WI38 (cell line): ENCODE results near the gene CSTPP1.

Experiments used
- H3K4me3 ChIP-seq: 2 replicates; pipeline ENCODE4 v1.5.1; 2011; ENCODE audit warnings: low read depth, mild to moderate bottlenecking, control low read depth, low read length
- TF ChIP-seq, protein P1 (sequence below): IDR thresholded peaks from 2 replicates; pipeline ENCODE4 v1.5.1; 2012; ENCODE audit warnings: low read depth, mild to moderate bottlenecking, control low read depth, low read length

The CSTPP1 gene

GRCh38 chr11:46892838-46893237, 43.7 kb upstream of the CSTPP1 start:
- no peak overlapping the region for H3K4me3 ChIP-seq
- TF ChIP-seq, protein P1, sequence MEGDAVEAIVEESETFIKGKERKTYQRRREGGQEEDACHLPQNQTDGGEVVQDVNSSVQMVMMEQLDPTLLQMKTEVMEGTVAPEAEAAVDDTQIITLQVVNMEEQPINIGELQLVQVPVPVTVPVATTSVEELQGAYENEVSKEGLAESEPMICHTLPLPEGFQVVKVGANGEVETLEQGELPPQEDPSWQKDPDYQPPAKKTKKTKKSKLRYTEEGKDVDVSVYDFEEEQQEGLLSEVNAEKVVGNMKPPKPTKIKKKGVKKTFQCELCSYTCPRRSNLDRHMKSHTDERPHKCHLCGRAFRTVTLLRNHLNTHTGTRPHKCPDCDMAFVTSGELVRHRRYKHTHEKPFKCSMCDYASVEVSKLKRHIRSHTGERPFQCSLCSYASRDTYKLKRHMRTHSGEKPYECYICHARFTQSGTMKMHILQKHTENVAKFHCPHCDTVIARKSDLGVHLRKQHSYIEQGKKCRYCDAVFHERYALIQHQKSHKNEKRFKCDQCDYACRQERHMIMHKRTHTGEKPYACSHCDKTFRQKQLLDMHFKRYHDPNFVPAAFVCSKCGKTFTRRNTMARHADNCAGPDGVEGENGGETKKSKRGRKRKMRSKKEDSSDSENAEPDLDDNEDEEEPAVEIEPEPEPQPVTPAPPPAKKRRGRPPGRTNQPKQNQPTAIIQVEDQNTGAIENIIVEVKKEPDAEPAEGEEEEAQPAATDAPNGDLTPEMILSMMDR = no peak

- H3K4me3 ChIP-seq = no peak overlapping the region
- TF ChIP-seq, protein P1 = no peak
Observed at GRCh38 chr11:46894506-46894905, 42.1 kb upstream of the CSTPP1 start.

GRCh38 chr11:46894961-46895360, 41.6 kb upstream of the CSTPP1 start:
- TF ChIP-seq, protein P1 = no peak
- no peak overlapping the region for H3K4me3 ChIP-seq

- TF ChIP-seq, protein P1 = no peak
- H3K4me3 ChIP-seq = no peak overlapping the region
Observed at GRCh38 chr11:46895821-46896220, 40.7 kb upstream of the CSTPP1 start.

DNA sequence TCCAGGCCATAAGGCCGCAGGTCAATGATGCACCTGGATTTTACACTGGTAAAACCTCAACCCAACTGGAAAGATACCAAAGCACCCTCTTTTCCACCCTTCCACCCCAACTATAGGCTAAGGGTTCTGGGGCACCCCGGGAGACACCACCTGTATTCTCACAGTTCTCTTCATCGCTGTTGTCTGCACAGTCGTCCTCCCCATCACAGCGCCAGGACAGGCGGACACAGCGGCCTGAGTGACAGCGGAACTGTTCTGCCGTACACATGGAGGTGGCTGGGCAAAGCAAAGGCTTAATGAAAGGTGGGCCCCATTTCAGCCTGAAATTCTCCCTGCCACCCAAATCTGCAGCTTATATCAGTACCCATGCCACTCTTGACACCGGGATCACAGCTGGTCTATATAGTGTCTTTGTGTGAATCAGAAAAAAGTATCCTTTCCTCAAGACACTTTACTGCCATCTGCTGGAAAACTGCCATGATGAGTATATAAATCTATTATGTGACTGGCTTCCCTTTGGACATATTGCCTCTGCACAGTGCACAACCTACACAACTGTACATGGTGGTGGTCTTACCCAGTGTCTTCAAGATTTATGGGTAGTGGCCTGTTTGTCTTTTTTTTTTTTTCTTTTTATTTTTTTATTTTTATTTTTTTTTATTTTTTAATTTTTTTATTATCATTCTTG, 39.7 kb upstream of the CSTPP1 start:
- TF ChIP-seq, protein P1 = peak; percentile 18; the same call in 1 of the 2 replicates
- H3K4me3 ChIP-seq = no peak overlapping the region

- TF ChIP-seq, protein P1 = no peak
- H3K4me3 ChIP-seq = no peak overlapping the region
Observed at GRCh38 chr11:46898396-46899095, 38.0 kb upstream of the CSTPP1 start.

GRCh38 chr11:46899501-46900025, 37.0 kb upstream of the CSTPP1 start:
- no peak overlapping the region for H3K4me3 ChIP-seq
- TF ChIP-seq, protein P1 = no peak
